SW 1271 (cell line): Measurements from ENCODE around the gene PEX7.
A peak's percentile ranks its signal among the peaks of the same experiment; 100 is the strongest.
"Not testable (repeated sequence)": the region's sequence is repeated elsewhere in the genome, so short reads cannot be mapped to it uniquely, and the experiment has no call there.

ENCODE experiments used
- DNase-seq, 2 experiments: peaks; one replicate each; lab custom pipeline; 2025; lab: John Stamatoyannopoulos, UW

PEX7 gene

GRCh38 chr6:136840276-136841001, 18.0 kb downstream of the PEX7 start:
- no peak for DNase-seq

- DNase-seq = no peak
Observed at GRCh38 chr6:136843210-136843609, 20.8 kb downstream of the PEX7 start.

- peak in 1 of 2 experiments; percentile 46 for DNase-seq
Observed at GRCh38 chr6:136846046-136846445, 23.7 kb downstream of the PEX7 start.

GRCh38 chr6:136846477-136846876, 24.1 kb downstream of the PEX7 start:
- not testable (repeated sequence) for DNase-seq

GRCh38 chr6:136849979-136850563, 27.7 kb downstream of the PEX7 start:
- not testable (repeated sequence) for DNase-seq

GRCh38 chr6:136859430-136859829, 37.0 kb downstream of the PEX7 start:
- no peak for DNase-seq

GRCh38 chr6:136860043-136860442, 37.7 kb downstream of the PEX7 start:
- DNase-seq = no peak

GRCh38 chr6:136862662-136863061, 40.3 kb downstream of the PEX7 start:
- DNase-seq = no peak

GRCh38 chr6:136863752-136864151, 41.4 kb downstream of the PEX7 start:
- no peak for DNase-seq

- no peak for DNase-seq
Observed at GRCh38 chr6:136864676-136865075, 42.3 kb downstream of the PEX7 start.

- DNase-seq = no peak
Observed at GRCh38 chr6:136866872-136867416, 44.6 kb downstream of the PEX7 start.

GRCh38 chr6:136869451-136869850, 47.1 kb downstream of the PEX7 start:
- no peak for DNase-seq

- no peak for DNase-seq
Observed at GRCh38 chr6:136873748-136874147, 51.4 kb downstream of the PEX7 start.

GRCh38 chr6:136876469-136876868, 54.1 kb downstream of the PEX7 start:
- DNase-seq = not testable (repeated sequence)

- no peak for DNase-seq
Observed at GRCh38 chr6:136880748-136881460, 58.5 kb downstream of the PEX7 start.

- DNase-seq = no peak
Observed at GRCh38 chr6:136886091-136886490, 63.7 kb downstream of the PEX7 start.

- no peak for DNase-seq
Observed at GRCh38 chr6:136887953-136888352, 65.6 kb downstream of the PEX7 start.

- no peak for DNase-seq
Observed at GRCh38 chr6:136889271-136890193, 67.1 kb downstream of the PEX7 start.

- no peak for DNase-seq
Observed at GRCh38 chr6:136890194-136890839, 67.9 kb downstream of the PEX7 start.

GRCh38 chr6:136890986-136891385, 68.6 kb downstream of the PEX7 start:
- DNase-seq = no peak

- no peak for DNase-seq
Observed at GRCh38 chr6:136893187-136893586, 70.8 kb downstream of the PEX7 start.
